K562 (cell line): ENCODE measurements around the gene ARMC9. TPM values are rescaled to one million over a fixed set of nuclear protein-coding genes. Genes with fewer than 3 reads are reported as not detected.
A peak's percentile ranks its signal among the peaks of the same experiment; 100 is the strongest.

Experiments
- ATAC-seq: fragments of 200-7000 bp; cut with Tn5 transposase; 3 replicates; pipeline ENCODE4 v1.9.1; 2020; ENCODE audit warnings: moderate library complexity
- BruUV-seq: library from RNA; stranded (reverse); fragments of 400-500 nt; replicated peaks from 2 replicates; lab custom pipeline; 2021; lab: Mats Ljungman, UMichigan
- CTCF ChIA-PET: fragments of 300-600 bp; formaldehyde crosslinking; extraction: SDS; loops from one replicate; lab custom pipeline; 2021; ENCODE audit warnings: low intra/inter-chr PET ratio; lab: Yijun Ruan, JAX
- POLR2A ChIA-PET: fragments of 300-600, 350-650 bp; sonication (Branson Sonifier 250); formaldehyde crosslinking; extraction: SDS; loops from one replicate; lab custom pipeline; 2021; ENCODE audit warnings: antibody characterized with exemption, inconsistent platforms; lab: Yijun Ruan, JAX
- DNase-seq, 4 experiments: peaks; one replicate each; pipeline versions ENCODE4 v3.0.0 to v3.0.0-alpha.2; 2011 to 2018; ENCODE audit warnings: low spot score in 3 of 4, mixed read lengths in 3 of 4; ENCODE audit errors: extremely low read depth in 1 of 4
- FAIRE-seq: peaks from 2 replicates; lab custom pipeline; 2011; peaks lifted over from hg19 to GRCh38; lab: Jason Lieb, UNC
- H2AFZ ChIP-seq: 2 replicates; pipeline ENCODE4 v1.6.0; 2011; ENCODE audit warnings: low read depth, low read length, control low read depth, inconsistent platforms
- H3K27ac ChIP-seq: fragments of 200-600 bp; 3 replicates; pipeline ENCODE4 v1.8.0; 2011; ENCODE audit warnings: low read depth, mild to moderate bottlenecking, control low read depth, inconsistent platforms, low read length, moderate library complexity, mixed read lengths; ENCODE audit errors: extremely low read depth
- H3K27me3 ChIP-seq, 2 experiments: fragments of 300-600 bp in 1 of 2; 2 replicates in 1 of 2; 3 replicates in 1 of 2; pipeline versions ENCODE4 v1.6.0 to v1.8.0; 2011; ENCODE audit warnings: inconsistent platforms in 2 of 2, low read length in 2 of 2, mild to moderate bottlenecking in 1 of 2, mixed read lengths in 1 of 2, moderate library complexity in 1 of 2; ENCODE audit not compliant: control insufficient read depth in 2 of 2, insufficient read depth in 2 of 2
- H3K36me3 ChIP-seq: fragments of 300-600 bp; 3 replicates; pipeline ENCODE4 v1.8.0; 2011; ENCODE audit warnings: mild to moderate bottlenecking, low read length, inconsistent platforms; ENCODE audit not compliant: control insufficient read depth, insufficient read depth
- H3K4me1 ChIP-seq, 2 experiments: fragments of 200-600 bp in 1 of 2; replicated peaks in 1 of 2; 2 replicates in 1 of 2; 3 replicates in 1 of 2; pipeline versions ENCODE4 v1.5.1 to v1.8.0; 2011; ENCODE audit warnings: inconsistent platforms in 2 of 2, low read length in 2 of 2, mild to moderate bottlenecking in 1 of 2, mixed read lengths in 1 of 2, moderate library complexity in 1 of 2; ENCODE audit not compliant: control insufficient read depth in 2 of 2, insufficient read depth in 2 of 2
- H3K4me2 ChIP-seq: 2 replicates; pipeline ENCODE4 v1.6.1; 2011; ENCODE audit warnings: low read length, control low read depth, inconsistent platforms, mixed read lengths; ENCODE audit not compliant: insufficient read depth
- H3K4me3 ChIP-seq: fragments of 200-600 bp; sonication (generic), shearing (Covaris generic); 2 replicates; pipeline ENCODE4 v1.5.1; 2016; ENCODE audit warnings: control low read depth, inconsistent platforms
- H3K79me2 ChIP-seq: fragments of 200-600 bp; 3 replicates; pipeline ENCODE4 v1.8.0; 2011; ENCODE audit warnings: low read length, inconsistent platforms; ENCODE audit not compliant: control insufficient read depth, insufficient read depth
- H3K9ac ChIP-seq, 2 experiments: 2 replicates each; pipeline versions ENCODE4 v1.6.0 to v1.6.1; 2011; ENCODE audit warnings: low read depth in 2 of 2, low read length in 2 of 2, control low read depth in 1 of 2, inconsistent platforms in 1 of 2, mild to moderate bottlenecking in 1 of 2, mixed read lengths in 1 of 2; ENCODE audit not compliant: insufficient read depth in 1 of 2
- H3K9me1 ChIP-seq: one replicate; pipeline ENCODE4 v1.6.0; 2011; ENCODE audit warnings: inconsistent platforms, mild to moderate bottlenecking, low read length, moderate library complexity; ENCODE audit not compliant: control insufficient read depth, insufficient read depth
- H3K9me3 ChIP-seq: replicated peaks from 2 replicates; pipeline ENCODE4 v1.5.1; 2011; ENCODE audit warnings: low read depth, low read length, inconsistent platforms; ENCODE audit not compliant: control insufficient read depth, insufficient read depth
- H4K20me1 ChIP-seq: replicated peaks from 2 replicates; pipeline ENCODE4 v1.6.1; 2011; ENCODE audit warnings: low read length, inconsistent platforms, mixed read lengths; ENCODE audit not compliant: control insufficient read depth, insufficient read depth
- ZNF263 ChIP-seq: sonication (generic); formaldehyde crosslinking; IDR thresholded peaks from 2 replicates; pipeline ENCODE4 v1.8.0; 2022; ENCODE audit warnings: mild to moderate bottlenecking, missing genetic modification reagents, borderline replicate concordance
- WGBS: fragments of 100-300 bp; shearing (Covaris generic); methylation state at CpG from one replicate; pipeline ENCODE4 v1.1.6; 2016; ENCODE audit warnings: low coverage, mixed read lengths; ENCODE audit not compliant: insufficient coverage; ENCODE audit errors: missing lambda C conversion rate; 5-methylcytosine and 5-hydroxymethylcytosine counted together
- in situ Hi-C: fragments of 300-500 bp; cut with MboI; formaldehyde crosslinking; loops from 4 replicates; pipeline ENCODE4 v1.15.0; 2018; ENCODE audit warnings: inconsistent platforms, mixed read lengths
- intact Hi-C: fragments of 100-400 bp; cut with micrococcal nuclease; formaldehyde crosslinking; loops from 2 replicates; pipeline ENCODE4 v1.14.2; 2022
- polyA plus RNA-seq, 8 experiments: library from polyadenylated mRNA; depleted of rRNA in 4 of 8; stranded (reverse) in 5 of 8; unstranded in 3 of 8; fragments of >200 nt; fragmentation: Nextera tagmentation in 2 of 8; fragmentation: Illumina TruSeq in 1 of 8; extraction: Ambion mirVana in 2 of 8; extraction: Trizol in 1 of 8; gene quantifications; 2 replicates each; pipeline versions ENCODE4 v1.2.1 to v1.2.3, GENCODE V29; 2011 to 2014; ENCODE audit warnings: inconsistent platforms in 1 of 8, missing spikeins in 1 of 8
- total RNA-seq, 7 experiments: library from RNA; depleted of rRNA in 6 of 7; stranded (reverse); fragments of >200 nt in 6 of 7; fragmentation: Illumina TruSeq in 2 of 7; extraction: Trizol in 2 of 7; gene quantifications; 2 replicates each; pipeline versions ENCODE4 v1.2.1 to v1.2.3, GENCODE V29; 2011 to 2021; ENCODE audit warnings: low replicate concordance in 1 of 7
- TF ChIP-seq, protein P1 (sequence below), 2 experiments: fragments of 150-350 bp in 1 of 2; IDR thresholded peaks; 2 replicates each; pipeline ENCODE4 v1.6.1; 2012 to 2016; ENCODE audit warnings: low read depth in 2 of 2, low read length in 2 of 2, mild to moderate bottlenecking in 1 of 2, moderate library complexity in 1 of 2

The ARMC9 gene
- total and polyA plus RNA-seq, 9 of the 15 experiments (the other 6 are each of a cell fraction or from before 2014, with no cell fraction given): 0.36 to 2.3 (median 1.1) TPM

DNA sequence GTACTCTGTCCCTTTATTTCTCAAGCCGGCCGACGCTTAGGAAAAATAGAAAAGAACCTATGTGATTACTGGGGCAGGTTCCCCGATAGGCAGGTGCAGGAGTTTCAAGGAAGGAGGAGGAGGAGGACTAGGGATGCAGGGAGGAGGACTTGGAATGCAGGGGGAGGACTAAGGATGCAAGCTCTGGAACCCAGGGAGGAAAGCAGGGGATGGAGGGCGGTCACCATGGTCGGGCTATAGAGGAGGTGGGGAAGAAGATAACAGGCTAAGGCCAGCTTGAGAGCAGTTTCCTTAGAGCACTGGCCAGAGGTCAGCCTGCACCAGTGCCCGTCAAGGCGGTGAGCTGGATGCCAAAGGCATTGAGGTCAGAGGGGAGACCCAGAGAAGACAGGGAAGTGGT is 178.4 kb downstream of the ARMC9 start:
- Histone ChIP-seq H3K4me2 (no peak overlapping the region), H4K20me1 (no peaks in the 10 kb centered on the region), H2AFZ (no peak overlapping the region), H3K27ac (no peak overlapping the region), H3K4me1 (peaks cover 3 to 14% of the 10 kb centered on the region in 2 experiments; a peak in 4 of 5 replicates), H3K27me3 (peaks cover 0 to 24% of the 10 kb centered on the region in 2 experiments; a peak in 2 of 5 replicates), H3K9me1 (no peaks in the 10 kb centered on the region), H3K9me3 (no peaks in the 10 kb centered on the region), H3K79me2 (no peaks in the 10 kb centered on the region), H3K36me3 (no peaks in the 10 kb centered on the region), H3K9ac (no peak overlapping the region), H3K4me3 (no peak overlapping the region)
- ChIA-PET POLR2A (no interaction called here), CTCF (no interaction called here)
- in situ Hi-C loops: no loop called here
- BruUV-seq: no TSS peak
- 26% methylated on average over 8 of the region's 8 CpGs for WGBS
- intact Hi-C loops: no loop called here
- peak; percentile 67; the same call in 1 of the 2 replicates for TF ChIP-seq ZNF263 (CRISPR knock-in tag)
- TF ChIP-seq, protein P1, sequence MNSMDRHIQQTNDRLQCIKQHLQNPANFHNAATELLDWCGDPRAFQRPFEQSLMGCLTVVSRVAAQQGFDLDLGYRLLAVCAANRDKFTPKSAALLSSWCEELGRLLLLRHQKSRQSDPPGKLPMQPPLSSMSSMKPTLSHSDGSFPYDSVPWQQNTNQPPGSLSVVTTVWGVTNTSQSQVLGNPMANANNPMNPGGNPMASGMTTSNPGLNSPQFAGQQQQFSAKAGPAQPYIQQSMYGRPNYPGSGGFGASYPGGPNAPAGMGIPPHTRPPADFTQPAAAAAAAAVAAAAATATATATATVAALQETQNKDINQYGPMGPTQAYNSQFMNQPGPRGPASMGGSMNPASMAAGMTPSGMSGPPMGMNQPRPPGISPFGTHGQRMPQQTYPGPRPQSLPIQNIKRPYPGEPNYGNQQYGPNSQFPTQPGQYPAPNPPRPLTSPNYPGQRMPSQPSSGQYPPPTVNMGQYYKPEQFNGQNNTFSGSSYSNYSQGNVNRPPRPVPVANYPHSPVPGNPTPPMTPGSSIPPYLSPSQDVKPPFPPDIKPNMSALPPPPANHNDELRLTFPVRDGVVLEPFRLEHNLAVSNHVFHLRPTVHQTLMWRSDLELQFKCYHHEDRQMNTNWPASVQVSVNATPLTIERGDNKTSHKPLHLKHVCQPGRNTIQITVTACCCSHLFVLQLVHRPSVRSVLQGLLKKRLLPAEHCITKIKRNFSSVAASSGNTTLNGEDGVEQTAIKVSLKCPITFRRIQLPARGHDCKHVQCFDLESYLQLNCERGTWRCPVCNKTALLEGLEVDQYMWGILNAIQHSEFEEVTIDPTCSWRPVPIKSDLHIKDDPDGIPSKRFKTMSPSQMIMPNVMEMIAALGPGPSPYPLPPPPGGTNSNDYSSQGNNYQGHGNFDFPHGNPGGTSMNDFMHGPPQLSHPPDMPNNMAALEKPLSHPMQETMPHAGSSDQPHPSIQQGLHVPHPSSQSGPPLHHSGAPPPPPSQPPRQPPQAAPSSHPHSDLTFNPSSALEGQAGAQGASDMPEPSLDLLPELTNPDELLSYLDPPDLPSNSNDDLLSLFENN (IDR thresholded peaks at IDR 0.05; ENCODE audit: low read depth in 2 of 2, low read length in 2 of 2): no peak
- FAIRE-seq (no peak), DNase-seq (no peak), ATAC-seq (no peak)
